Hepatocyte (in vitro differentiated cells): ENCODE measurements around the gene MGAT5B. TPM values are rescaled to one million over a fixed set of nuclear protein-coding genes. Genes with fewer than 3 reads are reported as not detected.

Experiments
- DNase-seq: peaks from one replicate; pipeline ENCODE4 v3.0.0-alpha.2; 2016; ENCODE audit warnings: low spot score
- H2AFZ ChIP-seq: fragments of 200-600 bp; sonication (generic); 2 replicates; pipeline ENCODE4 v1.6.0; 2016; ENCODE audit warnings: antibody characterized with exemption, mild to moderate bottlenecking
- H3K27ac ChIP-seq: fragments of 200-600 bp; sonication (generic); 2 replicates; pipeline ENCODE4 v1.5.1; 2016; ENCODE audit warnings: mild to moderate bottlenecking
- H3K27me3 ChIP-seq: fragments of 200-600 bp; sonication (generic); 2 replicates; pipeline ENCODE4 v1.6.1; 2016
- H3K36me3 ChIP-seq: fragments of 200-600 bp; sonication (generic); replicated peaks from 2 replicates; pipeline ENCODE4 v1.5.1; 2016; ENCODE audit warnings: low read depth; ENCODE audit not compliant: insufficient read depth
- H3K4me1 ChIP-seq: fragments of 200-600 bp; sonication (generic); 2 replicates; pipeline ENCODE4 v1.5.1; 2016; ENCODE audit warnings: mild to moderate bottlenecking, moderate library complexity; ENCODE audit not compliant: insufficient read depth
- H3K4me2 ChIP-seq: fragments of 200-600 bp; sonication (generic); 2 replicates; pipeline ENCODE4 v1.6.0; 2016
- H3K4me3 ChIP-seq: fragments of 200-600 bp; sonication (generic); 2 replicates; pipeline ENCODE4 v1.5.1; 2016; ENCODE audit warnings: mild to moderate bottlenecking
- H3K79me2 ChIP-seq: fragments of 200-600 bp; sonication (generic); 2 replicates; pipeline ENCODE4 v1.6.0; 2017; ENCODE audit warnings: mild to moderate bottlenecking
- H3K9me2 ChIP-seq: fragments of 200-600 bp; sonication (generic); replicated peaks from 2 replicates; pipeline ENCODE4 v1.6.0; 2017; ENCODE audit warnings: mild to moderate bottlenecking; ENCODE audit not compliant: insufficient read depth
- H3K9me3 ChIP-seq: fragments of 200-600 bp; sonication (generic); 2 replicates; pipeline ENCODE4 v1.5.1; 2016; ENCODE audit warnings: low read depth, mild to moderate bottlenecking
- H4K20me1 ChIP-seq: fragments of 200-600 bp; sonication (generic); 2 replicates; pipeline ENCODE4 v1.6.0; 2016; ENCODE audit warnings: mild to moderate bottlenecking; ENCODE audit not compliant: insufficient read depth, poor library complexity, severe bottlenecking
- CTCF ChIP-seq: fragments of 200-600 bp; sonication (generic); IDR thresholded peaks from 2 replicates; pipeline ENCODE4 v1.5.1; 2016; ENCODE audit warnings: antibody characterized with exemption, mild to moderate bottlenecking; ENCODE audit not compliant: poor library complexity
- EZH2 ChIP-seq: fragments of 200-600 bp; sonication (generic); IDR thresholded peaks from 2 replicates; pipeline ENCODE4 v1.6.1; 2016; ENCODE audit warnings: antibody characterized with exemption, mild to moderate bottlenecking, borderline replicate concordance
- EZH2phosphoT487 ChIP-seq: fragments of 200-600 bp; sonication (generic); IDR thresholded peaks from one replicate; pipeline ENCODE4 v1.6.1; 2018; ENCODE audit warnings: antibody characterized with exemption, mild to moderate bottlenecking, low read depth, moderate library complexity; ENCODE audit not compliant: unreplicated experiment, severe bottlenecking
- WGBS: methylation state at CpG from one replicate; pipeline ENCODE4 v1.1.6; 2016; ENCODE audit warnings: low lambda C conversion rate; ENCODE audit errors: missing lambda C conversion rate; 5-methylcytosine and 5-hydroxymethylcytosine counted together
- polyA plus RNA-seq: library from polyadenylated mRNA; unstranded; fragments of >200 nt; fragmentation: Nextera tagmentation; extraction: Ambion mirVana; gene quantifications from 2 replicates; pipeline ENCODE4 v1.2.1, GENCODE V29; 2016
- total RNA-seq: library from RNA; depleted of rRNA; stranded (reverse); fragments of >200 nt; gene quantifications from 2 replicates; pipeline ENCODE4 v1.2.3, GENCODE V29; 2014

Gene MGAT5B
- total and polyA plus RNA-seq, 2 experiments from 2014 or later: 0.89 to 1.1 TPM

- TF ChIP-seq EZH2phosphoT487 (no peak), EZH2 (no peak)
- Histone ChIP-seq H4K20me1 (no peaks in the 10 kb centered on the region), H3K9me2 (no peaks in the 10 kb centered on the region), H3K79me2 (no peaks in the 10 kb centered on the region), H3K27me3 (no peaks in the 10 kb centered on the region), H3K4me3 (no peak overlapping the region), H3K27ac (no peak overlapping the region), H3K9me3 (no peaks in the 10 kb centered on the region), H2AFZ (no peak overlapping the region), H3K4me2 (no peak overlapping the region), H3K4me1 (no peaks in the 10 kb centered on the region), H3K36me3 (no peaks in the 10 kb centered on the region)
- WGBS: 91% methylated on average over 16 of the region's 16 CpGs
- no peak for DNase-seq
Measured at GRCh38 chr17:76944477-76944876, 76.3 kb downstream of the MGAT5B start.

- WGBS: 74% methylated on average over 14 of the region's 18 CpGs
- Histone ChIP-seq H3K4me2 (no peak overlapping the region), H3K4me3 (no peak overlapping the region), H3K79me2 (no peaks in the 10 kb centered on the region), H4K20me1 (no peaks in the 10 kb centered on the region), H3K9me2 (no peaks in the 10 kb centered on the region), H3K9me3 (no peaks in the 10 kb centered on the region), H2AFZ (no peak overlapping the region), H3K27me3 (no peaks in the 10 kb centered on the region), H3K36me3 (no peaks in the 10 kb centered on the region), H3K4me1 (no peaks in the 10 kb centered on the region), H3K27ac (no peak overlapping the region)
- TF ChIP-seq EZH2phosphoT487: no peak
- no peak for TF ChIP-seq EZH2
- TF ChIP-seq CTCF: no peak
- no peak for DNase-seq
Measured at GRCh38 chr17:76946111-76946771, 78.0 kb downstream of the MGAT5B start.

GRCh38 chr17:76946772-76947135 is 78.5 kb downstream of the MGAT5B start:
- TF ChIP-seq EZH2phosphoT487: no peak
- no peak for TF ChIP-seq EZH2
- no peak for TF ChIP-seq CTCF
- DNase-seq: no peak
- no peaks in the 10 kb centered on the region for H3K9me3 ChIP-seq

GRCh38 chr17:76947309-76947708 is 79.1 kb downstream of the MGAT5B start:
- H4K20me1 ChIP-seq: no peaks in the 10 kb centered on the region
- H3K4me2 ChIP-seq: no peak overlapping the region
- no peak overlapping the region for H3K27ac ChIP-seq
- no peaks in the 10 kb centered on the region for H3K4me1 ChIP-seq
- no peak for TF ChIP-seq EZH2phosphoT487
- no peak for TF ChIP-seq CTCF
- no peak for TF ChIP-seq EZH2
- H3K9me2 ChIP-seq: no peaks in the 10 kb centered on the region
- no peak overlapping the region for H3K4me3 ChIP-seq
- no peaks in the 10 kb centered on the region for H3K36me3 ChIP-seq
- no peaks in the 10 kb centered on the region for H3K9me3 ChIP-seq
- 88% methylated on average over 10 of the region's 10 CpGs for WGBS
- no peaks in the 10 kb centered on the region for H3K79me2 ChIP-seq
- DNase-seq: no peak
- no peaks in the 10 kb centered on the region for H3K27me3 ChIP-seq
- no peak overlapping the region for H2AFZ ChIP-seq

More at GRCh38 chr17:76946772-76947135, 78.5 kb downstream of the MGAT5B start:
- no peaks in the 10 kb centered on the region for H3K9me2 ChIP-seq
- no peaks in the 10 kb centered on the region for H3K27me3 ChIP-seq
- H2AFZ ChIP-seq: no peak overlapping the region
- no peaks in the 10 kb centered on the region for H3K79me2 ChIP-seq
- H3K36me3 ChIP-seq: no peaks in the 10 kb centered on the region
- H3K4me2 ChIP-seq: no peak overlapping the region
- no peak overlapping the region for H3K27ac ChIP-seq
- H3K4me1 ChIP-seq: no peaks in the 10 kb centered on the region
- 71% methylated on average over 10 of the region's 10 CpGs for WGBS
- H4K20me1 ChIP-seq: no peaks in the 10 kb centered on the region
- H3K4me3 ChIP-seq: no peak overlapping the region
